SJCRH30 (cell line): ENCODE measurements around the gene TMEM132C. TPM values are rescaled to one million over a fixed set of nuclear protein-coding genes. Genes with fewer than 3 reads are reported as not detected.

Experiments used
- DNase-seq, 2 experiments: peaks; one replicate each; pipeline ENCODE4 v3.0.0-alpha.2; 2015 to 2020
- H3K27ac ChIP-seq: fragments of 250-450 bp; sonication (Bioruptor Pico); 2 replicates; pipeline ENCODE4 v1.5.1; 2020; ENCODE audit warnings: mild to moderate bottlenecking, moderate library complexity
- H3K27me3 ChIP-seq: fragments of 250-450 bp; sonication (Bioruptor Pico); 2 replicates; pipeline ENCODE4 v1.5.1; 2020; ENCODE audit warnings: mild to moderate bottlenecking, moderate library complexity
- H3K36me3 ChIP-seq: fragments of 250-450 bp; sonication (Bioruptor Pico); 2 replicates; pipeline ENCODE4 v1.5.1; 2020; ENCODE audit warnings: mild to moderate bottlenecking, moderate library complexity
- H3K4me1 ChIP-seq: fragments of 250-450 bp; sonication (Bioruptor Pico); 2 replicates; pipeline ENCODE4 v1.5.1; 2020; ENCODE audit warnings: mild to moderate bottlenecking, moderate library complexity
- H3K4me3 ChIP-seq: fragments of 250-450 bp; sonication (Bioruptor Pico); 2 replicates; pipeline ENCODE4 v1.5.1; 2020; ENCODE audit warnings: mild to moderate bottlenecking, moderate library complexity
- H3K9me3 ChIP-seq: fragments of 250-450 bp; sonication (Bioruptor Pico); replicated peaks from 2 replicates; pipeline ENCODE4 v1.5.1; 2020; ENCODE audit warnings: mild to moderate bottlenecking, moderate library complexity
- total RNA-seq: library from RNA; depleted of rRNA; stranded (reverse); fragments of >200 nt; shearing (Covaris generic); gene quantifications from 2 replicates; pipeline ENCODE4 v1.2.3, GENCODE V29; 2014

The TMEM132C gene
- total RNA-seq, 1 experiment from 2014 or later, result not detected

- Histone ChIP-seq H3K27me3 (no peaks in the 10 kb centered on the region), H3K9me3 (no peaks in the 10 kb centered on the region), H3K4me1 (no peaks in the 10 kb centered on the region), H3K4me3 (no peak overlapping the region), H3K27ac (no peak overlapping the region), H3K36me3 (no peaks in the 10 kb centered on the region)
- no peak for DNase-seq
Observed at GRCh38 chr12:128613837-128614590, 347.0 kb downstream of the TMEM132C start.

- Histone ChIP-seq H3K9me3 (no peaks in the 10 kb centered on the region), H3K4me3 (no peak overlapping the region)
- no peak for DNase-seq
Observed at GRCh38 chr12:128617304-128617833, 350.4 kb downstream of the TMEM132C start.

GRCh38 chr12:128619263-128619662 lies 352.3 kb downstream of the TMEM132C start:
- Histone ChIP-seq H3K4me1 (no peaks in the 10 kb centered on the region), H3K4me3 (no peak overlapping the region), H3K27me3 (no peaks in the 10 kb centered on the region), H3K27ac (no peak overlapping the region), H3K36me3 (no peaks in the 10 kb centered on the region), H3K9me3 (no peaks in the 10 kb centered on the region)
- DNase-seq, result no peak

More at GRCh38 chr12:128617304-128617833, 350.4 kb downstream of the TMEM132C start:
- Histone ChIP-seq H3K36me3 (no peaks in the 10 kb centered on the region), H3K27ac (no peak overlapping the region), H3K4me1 (no peaks in the 10 kb centered on the region), H3K27me3 (no peaks in the 10 kb centered on the region)

- Histone ChIP-seq H3K27ac (no peak overlapping the region), H3K36me3 (no peaks in the 10 kb centered on the region), H3K9me3 (no peaks in the 10 kb centered on the region), H3K4me1 (no peaks in the 10 kb centered on the region), H3K4me3 (no peak overlapping the region), H3K27me3 (no peaks in the 10 kb centered on the region)
- DNase-seq, result no peak
Observed at GRCh38 chr12:128621304-128621703, 354.3 kb downstream of the TMEM132C start.

- H3K9me3 ChIP-seq, result no peaks in the 10 kb centered on the region
- no peaks in the 10 kb centered on the region for H3K27me3 ChIP-seq
- no peaks in the 10 kb centered on the region for H3K4me1 ChIP-seq
- no peak overlapping the region for H3K4me3 ChIP-seq
- DNase-seq, result no peak
- H3K36me3 ChIP-seq, result no peaks in the 10 kb centered on the region
- H3K27ac ChIP-seq, result no peak overlapping the region
Observed at GRCh38 chr12:128623748-128624147, 356.8 kb downstream of the TMEM132C start.

- H3K27me3 ChIP-seq, result no peaks in the 10 kb centered on the region
- no peak overlapping the region for H3K27ac ChIP-seq
- no peaks in the 10 kb centered on the region for H3K36me3 ChIP-seq
- H3K4me3 ChIP-seq, result no peak overlapping the region
- H3K4me1 ChIP-seq, result no peaks in the 10 kb centered on the region
- H3K9me3 ChIP-seq, result no peaks in the 10 kb centered on the region
- no peak for DNase-seq
Observed at GRCh38 chr12:128626808-128627320, 359.9 kb downstream of the TMEM132C start.

- no peaks in the 10 kb centered on the region for H3K27me3 ChIP-seq
- no peaks in the 10 kb centered on the region for H3K36me3 ChIP-seq
- no peak overlapping the region for H3K4me3 ChIP-seq
- DNase-seq, result no peak
- H3K4me1 ChIP-seq, result no peaks in the 10 kb centered on the region
- H3K9me3 ChIP-seq, result no peaks in the 10 kb centered on the region
- no peak overlapping the region for H3K27ac ChIP-seq
Observed at GRCh38 chr12:128627659-128628058, 360.7 kb downstream of the TMEM132C start.

- Histone ChIP-seq H3K4me3 (no peak overlapping the region), H3K27me3 (no peaks in the 10 kb centered on the region), H3K9me3 (no peaks in the 10 kb centered on the region), H3K4me1 (no peaks in the 10 kb centered on the region), H3K36me3 (no peaks in the 10 kb centered on the region), H3K27ac (no peak overlapping the region)
- DNase-seq, result no peak
Observed at GRCh38 chr12:128629979-128630378, 363.0 kb downstream of the TMEM132C start.

GRCh38 chr12:128637642-128638606 lies 371.0 kb downstream of the TMEM132C start:
- no peaks in the 10 kb centered on the region for H3K4me1 ChIP-seq
- no peaks in the 10 kb centered on the region for H3K36me3 ChIP-seq
- no peak for DNase-seq
- no peaks in the 10 kb centered on the region for H3K27me3 ChIP-seq
- H3K4me3 ChIP-seq, result no peak overlapping the region
- H3K9me3 ChIP-seq, result no peaks in the 10 kb centered on the region
- H3K27ac ChIP-seq, result no peak overlapping the region

GRCh38 chr12:128639089-128639488 lies 372.1 kb downstream of the TMEM132C start:
- no peak for DNase-seq
- no peaks in the 10 kb centered on the region for H3K9me3 ChIP-seq
- H3K27ac ChIP-seq, result no peak overlapping the region
- H3K4me3 ChIP-seq, result no peak overlapping the region
- no peaks in the 10 kb centered on the region for H3K27me3 ChIP-seq
- no peaks in the 10 kb centered on the region for H3K36me3 ChIP-seq
- no peaks in the 10 kb centered on the region for H3K4me1 ChIP-seq

- Histone ChIP-seq H3K27me3 (no peaks in the 10 kb centered on the region), H3K27ac (no peak overlapping the region), H3K36me3 (no peaks in the 10 kb centered on the region), H3K4me1 (no peaks in the 10 kb centered on the region), H3K4me3 (no peak overlapping the region), H3K9me3 (no peaks in the 10 kb centered on the region)
- no peak for DNase-seq
Observed at GRCh38 chr12:128643155-128643554, 376.2 kb downstream of the TMEM132C start.

GRCh38 chr12:128644664-128645296 lies 377.8 kb downstream of the TMEM132C start:
- Histone ChIP-seq H3K36me3 (no peaks in the 10 kb centered on the region), H3K4me1 (no peaks in the 10 kb centered on the region), H3K27ac (no peak overlapping the region), H3K9me3 (no peaks in the 10 kb centered on the region), H3K27me3 (no peaks in the 10 kb centered on the region), H3K4me3 (no peak overlapping the region)
- DNase-seq, result peak; percentile 9 to 33

GRCh38 chr12:128649902-128650301 lies 382.9 kb downstream of the TMEM132C start:
- no peaks in the 10 kb centered on the region for H3K9me3 ChIP-seq
- H3K27ac ChIP-seq, result no peak overlapping the region
- no peak overlapping the region for H3K4me3 ChIP-seq
- H3K36me3 ChIP-seq, result no peaks in the 10 kb centered on the region
- no peak for DNase-seq
- H3K27me3 ChIP-seq, result no peaks in the 10 kb centered on the region
- no peaks in the 10 kb centered on the region for H3K4me1 ChIP-seq

- Histone ChIP-seq H3K27me3 (no peaks in the 10 kb centered on the region), H3K36me3 (no peaks in the 10 kb centered on the region), H3K4me1 (no peaks in the 10 kb centered on the region), H3K9me3 (no peaks in the 10 kb centered on the region), H3K27ac (no peak overlapping the region), H3K4me3 (no peak overlapping the region)
- DNase-seq, result no peak
Observed at GRCh38 chr12:128652136-128652751, 385.3 kb downstream of the TMEM132C start.
